Measurements from ENCODE around the gene FYTTD1. TPM values are rescaled to one million over a fixed set of nuclear protein-coding genes. Genes with fewer than 3 reads are reported as not detected.
A peak's percentile ranks its signal among the peaks of the same experiment; 100 is the strongest.
"Not testable (repeated sequence)": the region's sequence is repeated elsewhere in the genome, so short reads cannot be mapped to it uniquely, and the experiment has no call there.

Gene FYTTD1, protein sequence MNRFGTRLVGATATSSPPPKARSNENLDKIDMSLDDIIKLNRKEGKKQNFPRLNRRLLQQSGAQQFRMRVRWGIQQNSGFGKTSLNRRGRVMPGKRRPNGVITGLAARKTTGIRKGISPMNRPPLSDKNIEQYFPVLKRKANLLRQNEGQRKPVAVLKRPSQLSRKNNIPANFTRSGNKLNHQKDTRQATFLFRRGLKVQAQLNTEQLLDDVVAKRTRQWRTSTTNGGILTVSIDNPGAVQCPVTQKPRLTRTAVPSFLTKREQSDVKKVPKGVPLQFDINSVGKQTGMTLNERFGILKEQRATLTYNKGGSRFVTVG
- 10 to 100 TPM; 56.5 to 61.6 (median 56.7) TPM for total RNA-seq

DNA sequence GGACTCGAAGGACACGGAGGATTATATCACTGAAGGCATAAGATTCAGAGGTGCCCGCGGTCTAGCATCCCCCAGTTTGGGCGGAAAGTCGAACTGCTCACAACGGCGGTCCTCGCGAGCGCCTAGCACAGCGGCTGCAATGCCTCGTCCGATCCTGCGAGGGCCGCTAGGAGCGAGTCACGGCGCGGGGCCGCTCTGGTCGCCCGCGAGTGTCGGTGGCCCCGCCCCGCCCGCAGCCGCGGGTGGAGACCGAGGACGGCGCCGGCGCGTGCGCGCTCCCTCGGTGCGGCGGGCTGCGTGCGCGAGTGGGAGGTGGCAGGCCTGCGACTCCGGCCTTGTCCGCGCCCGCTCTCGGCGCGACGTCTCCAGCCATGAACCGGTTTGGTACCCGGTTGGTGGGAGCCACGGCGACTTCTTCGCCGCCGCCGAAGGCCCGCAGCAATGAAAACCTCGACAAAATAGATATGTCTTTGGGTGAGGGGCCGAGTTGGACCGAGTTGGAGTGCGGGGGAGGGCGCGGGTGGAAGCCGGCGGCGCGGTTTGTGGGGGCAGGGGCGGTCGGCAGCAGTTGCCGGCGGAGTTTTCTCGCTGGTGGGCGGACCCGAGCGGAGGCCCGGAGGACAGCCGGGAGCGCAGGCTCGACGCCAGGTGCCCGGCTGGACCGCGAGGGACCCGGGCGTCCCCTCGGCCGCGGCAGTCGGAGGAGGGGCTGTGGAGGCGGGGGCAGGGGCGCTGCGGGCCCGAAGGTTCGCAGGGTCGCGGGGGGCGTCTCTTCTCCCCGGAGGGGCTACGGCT is at the start of gene FYTTD1:
Gene FYTTD1 (plus strand): TSS at position 283 of the 795 bp plus-strand sequence. CDS start 89 bp downstream, at position 372.
- peak within 1 kb of the TSS; percentile 96 to 97 for H3K27ac ChIP-seq
- H3K9me3 ChIP-seq: no peaks in the 10 kb centered on the region
- H3K4me1 ChIP-seq: peaks cover 0 to 7% of the 10 kb centered on the region in 2 donors
- DNase-seq (ENCODE audit: low spot score in 2 of 2): peak; percentile 84 to 90
- no peaks in the 10 kb centered on the region for H3K36me3 ChIP-seq
- intact Hi-C loops (cut with DNase I; ENCODE audit: low total_unique reads): no loop called here
- H3K27me3 ChIP-seq: no peaks in the 10 kb centered on the region
- peak; percentile 42 for TF ChIP-seq POLR2A (IDR thresholded peaks at IDR 0.05)
- TF ChIP-seq POLR2AphosphoS5 (IDR thresholded peaks at IDR 0.05): peak in 1 of 3 donors; percentile 54
- TF ChIP-seq CTCF (IDR thresholded peaks at IDR 0.05): peak in 1 of 3 donors; percentile 59
- H3K4me3 ChIP-seq: peak within 1 kb of the TSS; percentile 93 to 96 (median 95)

- DNase-seq (ENCODE audit: low spot score in 2 of 2): no peak
- TF ChIP-seq POLR2AphosphoS5 (IDR thresholded peaks at IDR 0.05) (no peak), CTCF (IDR thresholded peaks at IDR 0.05) (no peak), POLR2A (IDR thresholded peaks at IDR 0.05) (no peak)
- no peak overlapping the region for H3K27ac ChIP-seq
- intact Hi-C loops (cut with DNase I; ENCODE audit: low total_unique reads): no loop called here
- no peaks in the 10 kb centered on the region for H3K4me1 ChIP-seq
- peaks cover 3% of the 10 kb centered on the region for H3K36me3 ChIP-seq
- no peaks in the 10 kb centered on the region for H3K27me3 ChIP-seq
- no peaks in the 10 kb centered on the region for H3K9me3 ChIP-seq
- no peak overlapping the region for H3K4me3 ChIP-seq
Measured at GRCh38 chr3:197700095-197700494, 49.6 kb upstream of the FYTTD1 start.

GRCh38 chr3:197701841-197702240 is 47.8 kb upstream of the FYTTD1 start:
- no peak for TF ChIP-seq POLR2AphosphoS5 (IDR thresholded peaks at IDR 0.05)
- no peak for TF ChIP-seq POLR2A (IDR thresholded peaks at IDR 0.05)
- no peak for TF ChIP-seq CTCF (IDR thresholded peaks at IDR 0.05)
- peaks cover 3% of the 10 kb centered on the region for H3K36me3 ChIP-seq

GRCh38 chr3:197706658-197707057 is 43.0 kb upstream of the FYTTD1 start:
- H3K27ac ChIP-seq: no peak overlapping the region
- H3K4me1 ChIP-seq: no peaks in the 10 kb centered on the region
- H3K27me3 ChIP-seq: no peaks in the 10 kb centered on the region
- TF ChIP-seq CTCF (IDR thresholded peaks at IDR 0.05) (no peak), POLR2A (IDR thresholded peaks at IDR 0.05) (no peak), POLR2AphosphoS5 (IDR thresholded peaks at IDR 0.05) (no peak)
- no peaks in the 10 kb centered on the region for H3K9me3 ChIP-seq
- intact Hi-C loops (cut with DNase I; ENCODE audit: low total_unique reads): no loop called here
- H3K4me3 ChIP-seq: no peak overlapping the region
- DNase-seq (ENCODE audit: low spot score in 2 of 2): no peak
- H3K36me3 ChIP-seq: peaks cover 3% of the 10 kb centered on the region

More at GRCh38 chr3:197701841-197702240, 47.8 kb upstream of the FYTTD1 start:
- H3K4me3 ChIP-seq: no peak overlapping the region
- H3K27ac ChIP-seq: no peak overlapping the region
- DNase-seq (ENCODE audit: low spot score in 2 of 2): no peak
- H3K27me3 ChIP-seq: no peaks in the 10 kb centered on the region
- no peaks in the 10 kb centered on the region for H3K4me1 ChIP-seq
- no peaks in the 10 kb centered on the region for H3K9me3 ChIP-seq
- intact Hi-C loops (cut with DNase I; ENCODE audit: low total_unique reads): no loop called here

DNA sequence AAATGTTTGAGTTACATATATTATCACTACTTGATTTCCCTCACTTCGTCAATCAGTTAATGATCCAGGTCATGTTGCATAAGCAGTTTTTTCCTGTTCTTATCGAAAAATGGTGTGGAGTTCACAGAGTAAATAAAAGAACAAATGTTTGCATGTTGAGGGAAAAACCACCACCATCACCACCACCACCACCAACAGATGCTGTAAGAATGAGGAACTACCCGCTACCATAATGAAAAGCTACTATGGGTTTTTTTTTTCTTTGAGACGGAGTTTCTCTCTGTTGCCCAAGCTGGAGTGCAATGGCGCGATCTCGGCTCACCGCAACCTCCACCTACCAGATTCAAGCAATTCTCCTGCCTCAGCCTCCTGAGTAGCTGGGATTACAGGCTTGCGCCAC is 40.5 kb upstream of the FYTTD1 start:
- Histone ChIP-seq H3K27ac (no peak overlapping the region), H3K36me3 (no peaks in the 10 kb centered on the region), H3K4me1 (no peaks in the 10 kb centered on the region), H3K4me3 (no peak overlapping the region), H3K27me3 (no peaks in the 10 kb centered on the region), H3K9me3 (no peaks in the 10 kb centered on the region)
- TF ChIP-seq CTCF (IDR thresholded peaks at IDR 0.05) (no peak), POLR2A (IDR thresholded peaks at IDR 0.05) (no peak), POLR2AphosphoS5 (IDR thresholded peaks at IDR 0.05) (no peak)
- DNase-seq (ENCODE audit: low spot score in 2 of 2): no peak
- intact Hi-C loops (cut with DNase I; ENCODE audit: low total_unique reads): no loop called here

DNA sequence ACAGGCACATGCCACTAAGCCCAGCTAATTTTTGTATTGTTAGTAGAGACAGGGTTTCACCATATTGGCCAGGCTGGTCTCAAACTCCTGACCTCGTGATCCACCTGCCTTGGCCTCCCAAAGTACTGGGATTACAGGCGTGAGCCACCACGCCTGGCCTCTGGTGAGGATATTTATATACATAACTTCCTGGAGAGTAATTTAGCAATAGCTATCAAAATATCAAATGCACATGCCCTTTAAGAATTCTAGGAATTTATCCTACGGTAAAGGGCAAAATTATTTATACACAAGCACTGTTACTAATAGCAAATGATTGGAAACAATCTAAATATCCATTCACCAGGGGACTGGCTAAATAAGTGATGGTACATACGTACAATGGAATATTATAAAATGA is 38.7 kb upstream of the FYTTD1 start:
- H3K36me3 ChIP-seq; H3K9me3 ChIP-seq; intact Hi-C loops (cut with DNase I; ENCODE audit: low total_unique reads); H3K4me1 ChIP-seq; H3K4me3 ChIP-seq; H3K27me3 ChIP-seq; DNase-seq (ENCODE audit: low spot score in 2 of 2): not testable (repeated sequence)
- H3K27ac ChIP-seq: peak overlapping the region in 1 of 2 donors; percentile 85
